GM10847 (cell line): ENCODE results near the gene SLC12A8.

ENCODE experiments used
- POLR2A ChIP-seq: IDR thresholded peaks from 2 replicates; pipeline ENCODE4 v1.6.1; 2011; ENCODE audit not compliant: insufficient read length; ENCODE audit errors: extremely low read depth

Gene SLC12A8

GRCh38 chr3:125175295-125176078 lies 37.1 kb downstream of the SLC12A8 start:
- no peak for TF ChIP-seq POLR2A

GRCh38 chr3:125172346-125172745 lies 40.2 kb downstream of the SLC12A8 start:
- no peak for TF ChIP-seq POLR2A

- TF ChIP-seq POLR2A = no peak
Observed at GRCh38 chr3:125168711-125169393, 43.7 kb downstream of the SLC12A8 start.

GRCh38 chr3:125166599-125167136 lies 45.9 kb downstream of the SLC12A8 start:
- TF ChIP-seq POLR2A = no peak

GRCh38 chr3:125165948-125166553 lies 46.5 kb downstream of the SLC12A8 start:
- TF ChIP-seq POLR2A = no peak

GRCh38 chr3:125165189-125165947 lies 47.2 kb downstream of the SLC12A8 start:
- TF ChIP-seq POLR2A = no peak

- TF ChIP-seq POLR2A = no peak
Observed at GRCh38 chr3:125163739-125164601, 48.6 kb downstream of the SLC12A8 start.

- TF ChIP-seq POLR2A = no peak
Observed at GRCh38 chr3:125161607-125162219, 50.8 kb downstream of the SLC12A8 start.

GRCh38 chr3:125160606-125161371 lies 51.8 kb downstream of the SLC12A8 start:
- TF ChIP-seq POLR2A = no peak

- no peak for TF ChIP-seq POLR2A
Observed at GRCh38 chr3:125157183-125157582, 55.4 kb downstream of the SLC12A8 start.

GRCh38 chr3:125156456-125156855 lies 56.1 kb downstream of the SLC12A8 start:
- no peak for TF ChIP-seq POLR2A

GRCh38 chr3:125154800-125155269 lies 57.7 kb downstream of the SLC12A8 start:
- TF ChIP-seq POLR2A = no peak

GRCh38 chr3:125154110-125154509 lies 58.4 kb downstream of the SLC12A8 start:
- TF ChIP-seq POLR2A = no peak

GRCh38 chr3:125152951-125153350 lies 59.6 kb downstream of the SLC12A8 start:
- TF ChIP-seq POLR2A = no peak
